AG04450 (cell line): ENCODE results near the gene B4GALNT4. TPM values are rescaled to one million over a fixed set of nuclear protein-coding genes. Genes with fewer than 3 reads are reported as not detected.

ENCODE experiments used
- CTCF ChIA-PET: fragments of 300-600, 350-600 bp; formaldehyde crosslinking; extraction: SDS; loops from one replicate; lab custom pipeline; 2022; ENCODE audit warnings: antibody characterized with exemption, inconsistent platforms; lab: Charles Lee
- POLR2A ChIA-PET: fragments of 350-600 bp; formaldehyde crosslinking; extraction: SDS; loops from one replicate; lab custom pipeline; 2021; ENCODE audit warnings: antibody characterized with exemption, inconsistent platforms; lab: Yijun Ruan, JAX
- DNase-seq: peaks from one replicate; pipeline ENCODE4 v3.0.0-alpha.2; 2011; ENCODE audit warnings: low read depth, low spot score
- H3K27ac ChIP-seq: one replicate; pipeline ENCODE4 v1.5.1; 2012; ENCODE audit warnings: low read depth, low read length, control low read depth
- H3K27me3 ChIP-seq: one replicate; pipeline ENCODE4 v1.6.0; 2012; ENCODE audit warnings: low read length; ENCODE audit not compliant: control insufficient read depth, insufficient read depth
- H3K4me3 ChIP-seq: 2 replicates; pipeline ENCODE4 v1.5.1; 2011; ENCODE audit warnings: mild to moderate bottlenecking, low read depth, low read length, control low read depth
- H3K9me3 ChIP-seq: 2 replicates; pipeline ENCODE4 v1.5.1; 2012; ENCODE audit warnings: low read length; ENCODE audit not compliant: control insufficient read depth, insufficient read depth
- CTCF ChIP-seq: IDR thresholded peaks from 2 replicates; pipeline ENCODE4 v1.5.1; 2011; ENCODE audit warnings: low read depth, low read length, control low read depth, inconsistent platforms
- polyA plus RNA-seq: library from polyadenylated mRNA; depleted of rRNA; stranded (reverse); fragments of >200 nt; gene quantifications from 2 replicates; pipeline ENCODE4 v1.2.3, GENCODE V29; 2011

The B4GALNT4 gene
- polyA plus RNA-seq, 1 experiment, result 7.8 TPM

GRCh38 chr11:337711-338110 is 31.6 kb upstream of the B4GALNT4 start:
- DNase-seq, result no peak
- CTCF ChIA-PET, result interaction anchor here (3.5 kb wide), 1 partner anchor 87 kb away, joined by 11 read pairs; no protein-coding TSS in a partner anchor
- Histone ChIP-seq H3K27ac (no peak overlapping the region), H3K27me3 (no peaks in the 10 kb centered on the region), H3K9me3 (peaks cover 6% of the 10 kb centered on the region), H3K4me3 (no peak overlapping the region)
- no peak for TF ChIP-seq CTCF
- POLR2A ChIA-PET, result no interaction called here

- H3K9me3 ChIP-seq, result no peaks in the 10 kb centered on the region
- H3K4me3 ChIP-seq, result no peak overlapping the region
- TF ChIP-seq CTCF, result no peak
- no peak overlapping the region for H3K27ac ChIP-seq
- ChIA-PET POLR2A (no interaction called here), CTCF (interaction anchor here (1.1 to 3.5 kb wide), 3 partner anchors 9 to 89 kb away, joined by 3 to 11 read pairs (median 3); no protein-coding TSS in a partner anchor)
- no peaks in the 10 kb centered on the region for H3K27me3 ChIP-seq
- DNase-seq, result no peak
These were observed 29.3 kb upstream of the B4GALNT4 start for GRCh38 chr11:339963-340362.

GRCh38 chr11:340539-341512 is 28.5 kb upstream of the B4GALNT4 start:
- CTCF ChIA-PET, result interaction anchor here (0.6 to 3.5 kb wide), 4 partner anchors 13 to 90 kb away, joined by 3 to 11 read pairs (median 3); partner anchors contain the start of gene IFITM5

GRCh38 chr11:342328-342727 is 27.0 kb upstream of the B4GALNT4 start:
- no peak for TF ChIP-seq CTCF
- Histone ChIP-seq H3K9me3 (no peaks in the 10 kb centered on the region), H3K4me3 (no peak overlapping the region), H3K27ac (no peak overlapping the region), H3K27me3 (no peaks in the 10 kb centered on the region)
- ChIA-PET CTCF (no interaction called here), POLR2A (no interaction called here)
- DNase-seq, result no peak

More at GRCh38 chr11:340539-341512, 28.5 kb upstream of the B4GALNT4 start:
- Histone ChIP-seq H3K9me3 (no peaks in the 10 kb centered on the region), H3K4me3 (no peak overlapping the region), H3K27ac (no peak overlapping the region), H3K27me3 (no peaks in the 10 kb centered on the region)
- DNase-seq, result no peak
- no peak for TF ChIP-seq CTCF
- POLR2A ChIA-PET, result no interaction called here
